ENCODE data around the gene CYP4B1.

DNA sequence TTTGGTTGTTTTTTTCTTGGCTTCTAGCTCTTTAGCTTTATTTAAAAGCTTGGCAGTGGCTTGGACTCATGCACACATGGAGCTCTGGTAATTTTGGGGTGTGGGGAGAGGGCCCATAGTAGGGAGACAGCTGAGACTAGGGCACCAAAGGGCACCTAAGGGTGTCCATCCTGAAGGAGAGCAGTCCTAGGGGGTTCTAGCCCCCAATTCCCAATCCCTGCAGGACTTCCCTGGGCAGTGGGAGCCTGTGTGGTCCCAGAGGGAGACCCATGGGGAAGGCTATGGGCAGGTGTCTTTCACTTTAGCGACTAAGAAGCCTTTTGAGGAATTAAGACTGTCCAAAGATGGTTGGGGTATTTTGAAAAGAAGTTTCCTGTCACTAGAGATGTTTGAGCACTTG is 6.9 kb downstream of the CYP4B1 start:
- TF ChIP-seq POLR2A (IDR thresholded peaks at IDR 0.05; ENCODE audit: low read length) (no peak), GATA1 (IDR thresholded peaks at IDR 0.05; ENCODE audit: low read depth, low read length) (no peak)

Data from erythroblast (primary cell).